H1 (cell line): ENCODE data around the gene EDEM2.

ENCODE experiments used
- CTCF ChIP-seq, 3 experiments: IDR thresholded peaks; 1 replicate in 2 of 3; 2 replicates in 1 of 3; pipeline versions ENCODE4 v1.5.1 to v1.6.1; 2011; ENCODE audit warnings: low read length in 3 of 3, mild to moderate bottlenecking in 3 of 3, inconsistent platforms in 2 of 3, low read depth in 1 of 3, moderate library complexity in 1 of 3; ENCODE audit not compliant: insufficient read depth in 1 of 3; ENCODE audit errors: control extremely low read depth in 1 of 3
- EP300 ChIP-seq, 2 experiments: IDR thresholded peaks; 1 replicate in 1 of 2; 2 replicates in 1 of 2; pipeline ENCODE4 v1.6.1; 2011 to 2012; ENCODE audit warnings: low read depth in 2 of 2, low read length in 2 of 2, mild to moderate bottlenecking in 2 of 2, borderline replicate concordance in 1 of 2, inconsistent platforms in 1 of 2, moderate library complexity in 1 of 2
- POLR2AphosphoS5 ChIP-seq: IDR thresholded peaks from 2 replicates; pipeline ENCODE4 v1.6.1; 2011; ENCODE audit warnings: low read depth, low read length
- RAD21 ChIP-seq, 2 experiments: IDR thresholded peaks in 1 of 2; conservative IDR thresholded peaks in 1 of 2; 2 replicates each; pipeline ENCODE4 v1.6.1; 2011; ENCODE audit warnings: low read depth in 2 of 2, low read length in 2 of 2, improper control_type of control experiment in 1 of 2, inconsistent platforms in 1 of 2, mild to moderate bottlenecking in 1 of 2, moderate library complexity in 1 of 2
- YY1 ChIP-seq: IDR thresholded peaks from 2 replicates; pipeline ENCODE4 v1.6.1; 2011; ENCODE audit warnings: low read depth, mild to moderate bottlenecking, low read length

- no peak for TF ChIP-seq CTCF (IDR thresholded peaks at IDR 0.05; ENCODE audit: control extremely low read depth in 1 of 3, insufficient read depth in 1 of 3, low read depth in 1 of 3, low read length in 3 of 3)
- no peak for TF ChIP-seq POLR2AphosphoS5
- no peak for TF ChIP-seq RAD21 (IDR thresholded peaks at IDR 0.05 in 1 of 2, conservative IDR thresholded peaks at IDR 0.05 in 1 of 2; ENCODE audit: low read depth in 2 of 2, low read length in 2 of 2)
- no peak for TF ChIP-seq EP300 (IDR thresholded peaks at IDR 0.05; ENCODE audit: borderline replicate concordance in 1 of 2, low read depth in 2 of 2, low read length in 2 of 2)
- TF ChIP-seq YY1: no peak
These were observed 45.5 kb downstream of the EDEM2 start for GRCh38 chr20:35101620-35102019.
